ENCODE data around the gene SLC16A4. TPM values are rescaled to one million over a fixed set of nuclear protein-coding genes. Genes with fewer than 3 reads are reported as not detected.

The SLC16A4 gene
- total and polyA plus RNA-seq, 12 donors, result 1.1 to 15.7 (median 4.8) TPM

GRCh38 chr1:110338309-110338885, 52.4 kb downstream of the SLC16A4 start:
- WGBS, 4 donors, result 0% methylated on average over 6 to 57 of the region's 57 CpGs
- peak overlapping the region; percentile 98 to 100 (median 99) for H3K27ac ChIP-seq
- peaks cover 35 to 48% of the 10 kb centered on the region in 2 donors for H3K4me1 ChIP-seq (replicated peaks in 1 of 2)
- no peaks in the 10 kb centered on the region for H3K27me3 ChIP-seq
- TF ChIP-seq CTCF (IDR thresholded peaks at IDR 0.05) (peak; percentile 40 to 88 (median 70)), POLR2A (IDR thresholded peaks at IDR 0.05) (peak; percentile 51 to 91)
- H3K9me3 ChIP-seq (replicated peaks in 1 of 3), result no peaks in the 10 kb centered on the region
- peaks cover 0 to 15% of the 10 kb centered on the region in 2 donors for H3K36me3 ChIP-seq (replicated peaks in 1 of 2)
- peak overlapping the region; percentile 46 to 73 (median 64) for H3K4me3 ChIP-seq
- peak; percentile 87 to 98 (median 91) for DNase-seq
- intact Hi-C loops (cut with DNase I), result no loop called here

- DNase-seq, result peak; percentile 41 to 72 (median 55)
- H3K9me3 ChIP-seq (replicated peaks in 1 of 3), result no peaks in the 10 kb centered on the region
- 0 to 2% (median 1%) methylated on average over 22 to 36 of the region's 36 CpGs for WGBS, 4 donors
- H3K4me1 ChIP-seq (replicated peaks in 1 of 2), result peaks cover 29 to 42% of the 10 kb centered on the region in 2 donors
- peak overlapping the region; percentile 98 to 100 (median 99) for H3K27ac ChIP-seq
- intact Hi-C loops (cut with DNase I), result no loop called here
- no peaks in the 10 kb centered on the region for H3K27me3 ChIP-seq
- H3K36me3 ChIP-seq (replicated peaks in 1 of 2), result peaks cover 0 to 15% of the 10 kb centered on the region in 2 donors
- TF ChIP-seq POLR2A (IDR thresholded peaks at IDR 0.05) (no peak), CTCF (IDR thresholded peaks at IDR 0.05) (no peak)
- peak overlapping the region; percentile 46 to 73 (median 64) for H3K4me3 ChIP-seq
Measured at GRCh38 chr1:110337704-110338308, 53.0 kb downstream of the SLC16A4 start.

- TF ChIP-seq POLR2A (IDR thresholded peaks at IDR 0.05), result no peak
- no peak for TF ChIP-seq CTCF (IDR thresholded peaks at IDR 0.05)
- no peaks in the 10 kb centered on the region for H3K27me3 ChIP-seq
- intact Hi-C loops (cut with DNase I), result no loop called here
Measured at GRCh38 chr1:110336300-110337039, 54.4 kb downstream of the SLC16A4 start.

GRCh38 chr1:110335265-110335664, 55.6 kb downstream of the SLC16A4 start:
- Histone ChIP-seq H3K9me3 (replicated peaks in 1 of 3) (no peaks in the 10 kb centered on the region), H3K4me1 (replicated peaks in 1 of 2) (peaks cover 12 to 17% of the 10 kb centered on the region in 2 donors), H3K4me3 (no peak overlapping the region), H3K27me3 (no peaks in the 10 kb centered on the region), H3K27ac (peak overlapping the region in 1 of 5 donors; percentile 11), H3K36me3 (replicated peaks in 1 of 2) (no peaks in the 10 kb centered on the region)
- TF ChIP-seq CTCF (IDR thresholded peaks at IDR 0.05) (no peak), POLR2A (IDR thresholded peaks at IDR 0.05) (no peak)
- 93 to 100% (median 96%) methylated on average over 1 of the region's 1 CpG for WGBS, 4 donors
- DNase-seq, result no peak
- intact Hi-C loops (cut with DNase I), result no loop called here

More at GRCh38 chr1:110336300-110337039, 54.4 kb downstream of the SLC16A4 start:
- Histone ChIP-seq H3K27ac (peak overlapping the region in 4 of 5 donors; percentile 78 to 99 (median 98)), H3K9me3 (replicated peaks in 1 of 3) (no peaks in the 10 kb centered on the region), H3K36me3 (replicated peaks in 1 of 2) (peaks cover 0 to 8% of the 10 kb centered on the region in 2 donors), H3K4me3 (peak overlapping the region in 1 of 4 donors; percentile 69), H3K4me1 (replicated peaks in 1 of 2) (peaks cover 17 to 29% of the 10 kb centered on the region in 2 donors)
- 32 to 51% (median 46%) methylated on average over 1 of the region's 1 CpG for WGBS, 4 donors
- peak; percentile 26 to 86 (median 69) for DNase-seq
